ENCODE results near the gene IL1RAPL2.
"Not testable (repeated sequence)": the region's sequence is repeated elsewhere in the genome, so short reads cannot be mapped to it uniquely, and the experiment has no call there.

The IL1RAPL2 gene

GRCh38 chrX:104565791-104566680 lies at the start of gene IL1RAPL2:
Gene IL1RAPL2 (plus strand): TSS chrX:104566199.
- no peak for DNase-seq (ENCODE audit: low spot score)

- DNase-seq (ENCODE audit: low spot score), result no peak
Measured at GRCh38 chrX:104522386-104522785, 43.6 kb upstream of the IL1RAPL2 start.

GRCh38 chrX:104523858-104524257 lies 42.1 kb upstream of the IL1RAPL2 start:
- no peak for DNase-seq (ENCODE audit: low spot score)

GRCh38 chrX:104539081-104539480 lies 26.9 kb upstream of the IL1RAPL2 start:
- DNase-seq (ENCODE audit: low spot score), result no peak

GRCh38 chrX:104542447-104542846 lies 23.6 kb upstream of the IL1RAPL2 start:
- not testable (repeated sequence) for DNase-seq (ENCODE audit: low spot score)

- no peak for DNase-seq (ENCODE audit: low spot score)
Measured at GRCh38 chrX:104564335-104564734, 1.7 kb upstream of the IL1RAPL2 start.

GRCh38 chrX:104564921-104565703 lies 887 bp upstream of the IL1RAPL2 start:
- DNase-seq (ENCODE audit: low spot score), result no peak

GRCh38 chrX:104566681-104567501 lies 892 bp downstream of the IL1RAPL2 start:
- no peak for DNase-seq (ENCODE audit: low spot score)

GRCh38 chrX:104567506-104567905 lies 1.5 kb downstream of the IL1RAPL2 start:
- DNase-seq (ENCODE audit: low spot score), result no peak

GRCh38 chrX:104568304-104568915 lies 2.4 kb downstream of the IL1RAPL2 start:
- no peak for DNase-seq (ENCODE audit: low spot score)

GRCh38 chrX:104618106-104618895 lies 52.3 kb downstream of the IL1RAPL2 start:
- no peak for DNase-seq (ENCODE audit: low spot score)

GRCh38 chrX:104621781-104622180 lies 55.8 kb downstream of the IL1RAPL2 start:
- DNase-seq (ENCODE audit: low spot score), result no peak

GRCh38 chrX:104641176-104641575 lies 75.2 kb downstream of the IL1RAPL2 start:
- DNase-seq (ENCODE audit: low spot score), result no peak

- no peak for DNase-seq (ENCODE audit: low spot score)
Measured at GRCh38 chrX:104647084-104647483, 81.1 kb downstream of the IL1RAPL2 start.

GRCh38 chrX:104659005-104659744 lies 93.2 kb downstream of the IL1RAPL2 start:
- no peak for DNase-seq (ENCODE audit: low spot score)

GRCh38 chrX:104660092-104660491 lies 94.1 kb downstream of the IL1RAPL2 start:
- DNase-seq (ENCODE audit: low spot score), result no peak

- no peak for DNase-seq (ENCODE audit: low spot score)
Measured at GRCh38 chrX:104662694-104663093, 96.7 kb downstream of the IL1RAPL2 start.

- DNase-seq (ENCODE audit: low spot score), result no peak
Measured at GRCh38 chrX:104665691-104666090, 99.7 kb downstream of the IL1RAPL2 start.

GRCh38 chrX:104668550-104668949 lies 102.6 kb downstream of the IL1RAPL2 start:
- DNase-seq (ENCODE audit: low spot score), result peak; percentile 5

GRCh38 chrX:104669063-104669462 lies 103.1 kb downstream of the IL1RAPL2 start:
- no peak for DNase-seq (ENCODE audit: low spot score)

Measured in pons (tissue), 1 donor.